HFF-Myc (cell line): ENCODE measurements around the gene TRPT1.

Experiments used
- DNase-seq: peaks from one replicate; pipeline ENCODE4 v3.0.0-alpha.2; 2011; ENCODE audit warnings: low read depth; ENCODE audit errors: extremely low read depth
- H3K4me3 ChIP-seq: replicated peaks from 2 replicates; pipeline ENCODE4 v1.5.1; 2011; ENCODE audit warnings: low read depth, mild to moderate bottlenecking, control low read depth, low read length
- CTCF ChIP-seq: IDR thresholded peaks from 2 replicates; pipeline ENCODE4 v1.5.1; 2012; ENCODE audit warnings: mild to moderate bottlenecking, low read depth, low read length, control low read depth; ENCODE audit errors: missing control alignments

TRPT1 gene

GRCh38 chr11:64222651-64223000 is 3.4 kb downstream of the TRPT1 start:
- no peak for TF ChIP-seq CTCF

GRCh38 chr11:64220798-64221197 is 5.2 kb downstream of the TRPT1 start:
- DNase-seq: no peak
- H3K4me3 ChIP-seq: no peak overlapping the region
- no peak for TF ChIP-seq CTCF

More at GRCh38 chr11:64222651-64223000, 3.4 kb downstream of the TRPT1 start:
- no peak overlapping the region for H3K4me3 ChIP-seq
- no peak for DNase-seq

- no peak for DNase-seq
- TF ChIP-seq CTCF: no peak
- no peak overlapping the region for H3K4me3 ChIP-seq
Measured at GRCh38 chr11:64220271-64220670, 5.7 kb downstream of the TRPT1 start.

GRCh38 chr11:64219755-64220154 is 6.2 kb downstream of the TRPT1 start:
- no peak for TF ChIP-seq CTCF
- DNase-seq: no peak
- no peak overlapping the region for H3K4me3 ChIP-seq

GRCh38 chr11:64219354-64219684 is 6.7 kb downstream of the TRPT1 start:
- no peak overlapping the region for H3K4me3 ChIP-seq
- DNase-seq: no peak
- TF ChIP-seq CTCF: no peak

GRCh38 chr11:64218628-64219353 is 7.2 kb downstream of the TRPT1 start:
- no peak for DNase-seq

More at GRCh38 chr11:64218628-64219353, 7.2 kb downstream of the TRPT1 start:
- no peak for TF ChIP-seq CTCF
- H3K4me3 ChIP-seq: no peak overlapping the region
